HG02759 (cell line): Measurements from ENCODE around the gene SEC14L3.

ENCODE experiments used
- ATAC-seq: cut with Tn5 transposase; IDR thresholded peaks from one replicate; pipeline ENCODE4 v1.9.1; 2021; ENCODE audit warnings: mild to moderate bottlenecking, moderate library complexity; ENCODE audit not compliant: unreplicated experiment

Gene SEC14L3

GRCh38 chr22:30447656-30448055 is 24.2 kb downstream of the SEC14L3 start:
- ATAC-seq = no peak

DNA sequence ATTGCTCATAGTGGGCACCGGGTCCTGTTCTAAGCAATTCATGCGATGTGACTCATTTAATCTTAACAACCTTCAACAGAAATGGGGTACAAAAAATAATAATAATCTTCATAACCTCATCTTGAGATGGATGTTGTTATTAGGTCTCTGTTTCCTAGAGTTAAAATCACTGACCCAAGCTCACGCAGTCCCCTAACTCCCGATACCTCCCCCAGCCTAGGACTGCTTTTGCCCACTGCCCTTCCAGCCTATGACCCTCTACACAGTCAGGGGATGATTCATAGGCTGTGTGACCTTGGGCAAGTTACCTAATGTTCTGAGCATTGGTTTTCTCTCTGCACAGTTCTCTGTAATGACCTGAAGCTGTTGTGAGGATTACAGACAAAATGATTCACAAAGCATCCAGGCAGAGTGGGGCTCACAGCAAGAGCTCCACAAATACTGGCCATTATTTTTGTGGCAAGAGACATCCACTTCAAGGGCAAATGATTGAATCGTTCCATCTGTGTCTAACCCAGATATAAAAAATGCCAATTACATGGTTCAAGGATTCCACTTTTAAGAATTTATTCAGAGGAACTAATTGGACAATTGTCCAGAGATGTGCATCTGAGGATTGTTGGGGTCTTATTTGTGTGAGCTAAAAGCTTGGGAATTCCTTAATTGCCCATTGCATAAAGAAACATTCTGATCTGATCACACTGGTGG is 26.2 kb downstream of the SEC14L3 start:
- no peak for ATAC-seq

GRCh38 chr22:30444632-30445437 is 27.0 kb downstream of the SEC14L3 start:
- no peak for ATAC-seq

DNA sequence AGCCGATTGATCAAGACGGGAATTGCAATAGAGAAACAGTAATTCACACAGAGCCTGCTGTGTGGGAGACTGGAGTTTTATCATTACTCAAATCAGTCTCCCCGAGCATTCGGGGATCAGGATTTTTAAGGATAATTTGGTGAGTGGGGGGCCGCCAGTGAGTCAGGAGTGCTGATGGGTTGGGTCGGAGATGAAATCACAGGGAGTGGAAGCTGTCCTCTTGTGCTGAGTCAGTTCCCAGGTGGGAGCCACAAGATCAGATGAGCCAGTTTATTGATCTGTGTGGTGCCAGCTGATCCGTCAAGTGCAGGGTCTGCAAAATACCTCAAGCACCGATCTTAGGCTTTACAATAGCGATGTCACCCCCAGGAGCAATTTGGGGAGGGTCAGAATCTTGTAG is 30.7 kb downstream of the SEC14L3 start:
- ATAC-seq = no peak

DNA sequence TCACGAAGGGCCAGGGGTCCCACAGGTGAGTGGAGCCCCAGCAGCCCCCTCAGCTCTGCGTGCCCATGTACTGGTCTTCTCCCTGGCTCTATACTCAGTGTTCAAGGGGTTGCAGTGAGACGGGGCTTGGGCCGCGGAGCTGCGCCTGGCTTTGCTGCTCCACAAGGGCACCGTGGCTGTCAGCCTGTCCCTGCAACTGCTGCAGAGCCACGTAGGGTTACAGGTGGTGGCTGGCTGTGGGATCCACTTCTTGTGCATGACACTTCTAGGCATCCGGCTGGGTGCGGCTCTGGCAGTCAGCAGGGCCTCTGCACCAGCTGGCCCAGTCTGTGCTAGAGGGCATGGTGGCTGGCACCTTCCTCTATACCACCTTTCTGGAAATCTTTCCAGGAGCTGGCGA is 32.0 kb downstream of the SEC14L3 start:
- ATAC-seq = no peak

- no peak for ATAC-seq
Measured at GRCh38 chr22:30439226-30439625, 32.6 kb downstream of the SEC14L3 start.

GRCh38 chr22:30438559-30438958 is 33.3 kb downstream of the SEC14L3 start:
- ATAC-seq = no peak

DNA sequence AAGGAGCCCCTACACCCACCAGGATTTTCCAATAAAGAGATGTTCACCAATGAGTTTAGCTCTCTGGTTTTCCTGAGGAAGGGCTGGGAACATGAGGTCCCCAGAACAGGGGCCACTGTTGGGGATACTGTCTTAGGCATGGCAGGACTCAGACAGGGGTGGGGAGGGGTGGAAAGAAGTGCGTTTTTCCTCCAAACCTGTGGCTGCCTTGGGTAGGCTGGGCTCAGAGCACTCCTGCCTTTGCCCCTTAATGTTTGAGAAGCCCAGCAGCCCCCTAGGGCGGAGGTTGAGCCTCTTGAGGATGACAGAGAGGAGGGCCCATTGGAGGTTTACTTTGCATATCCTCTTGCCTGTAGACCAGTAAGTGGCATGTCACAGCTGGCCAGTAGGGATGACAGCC is 35.6 kb downstream of the SEC14L3 start:
- no peak for ATAC-seq

- ATAC-seq = no peak
Measured at GRCh38 chr22:30435674-30436126, 36.1 kb downstream of the SEC14L3 start.

DNA sequence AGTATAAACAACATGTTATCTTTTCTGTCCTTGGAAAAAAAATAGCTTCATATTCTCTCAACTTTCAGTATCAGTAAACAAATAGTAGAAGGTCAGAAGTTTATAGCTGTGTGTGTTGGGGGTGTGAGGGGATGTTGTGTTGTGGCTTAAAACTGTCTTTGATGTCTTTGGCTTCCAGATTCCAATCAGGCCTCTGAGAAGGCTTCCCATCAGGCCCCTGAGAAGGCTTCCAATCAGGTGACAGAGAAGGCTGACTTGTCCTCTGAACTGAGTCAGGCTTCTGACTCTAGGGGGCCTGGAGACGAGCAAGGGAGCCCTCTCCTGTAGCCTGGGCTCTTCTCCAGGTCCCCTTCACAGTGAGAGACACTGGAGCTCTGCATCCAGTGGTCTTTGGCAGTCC is 37.0 kb downstream of the SEC14L3 start:
- ATAC-seq = no peak

GRCh38 chr22:30433773-30434172 is 38.0 kb downstream of the SEC14L3 start:
- ATAC-seq = no peak

DNA sequence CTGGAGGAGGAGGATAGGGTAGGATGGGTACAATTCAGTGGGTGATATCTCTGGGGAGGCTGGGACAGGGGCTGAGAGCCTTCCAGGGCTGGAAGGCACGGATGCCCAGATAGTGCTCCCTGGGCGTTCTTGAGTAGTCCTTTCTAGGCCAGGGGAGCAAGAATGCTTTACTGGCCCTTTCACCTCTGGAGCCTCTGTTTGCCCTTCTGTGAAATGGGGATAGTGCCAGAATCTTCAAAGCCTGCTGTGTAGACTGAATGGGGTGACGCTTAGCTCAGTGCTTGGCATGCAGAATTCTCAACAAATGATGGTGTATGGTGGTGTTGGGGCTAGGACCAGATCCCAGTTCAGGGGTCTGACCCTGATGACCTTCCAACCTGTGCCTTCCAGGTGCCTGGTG is 38.6 kb downstream of the SEC14L3 start:
- no peak for ATAC-seq

DNA sequence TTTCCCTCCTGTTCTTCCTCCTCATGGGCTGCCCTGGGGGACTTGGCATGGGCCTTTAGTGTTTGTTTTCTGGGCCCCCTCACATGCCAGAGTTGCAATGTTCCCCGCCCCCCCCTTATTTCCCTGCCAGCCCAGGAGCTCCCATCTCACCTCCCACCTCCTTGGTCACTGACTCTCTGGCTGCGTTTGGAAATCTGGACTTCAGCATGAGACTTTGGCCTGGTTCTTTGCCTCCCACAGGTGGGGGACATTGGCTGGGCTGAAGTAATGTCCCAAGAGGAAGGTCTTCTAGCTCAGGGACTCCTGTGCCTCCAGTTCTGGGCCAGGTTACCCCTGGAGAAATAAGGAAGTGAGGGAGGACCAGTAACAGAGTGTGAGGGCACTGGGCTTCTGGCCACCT is 39.3 kb downstream of the SEC14L3 start:
- ATAC-seq = no peak

GRCh38 chr22:30432096-30432495 is 39.7 kb downstream of the SEC14L3 start:
- no peak for ATAC-seq

DNA sequence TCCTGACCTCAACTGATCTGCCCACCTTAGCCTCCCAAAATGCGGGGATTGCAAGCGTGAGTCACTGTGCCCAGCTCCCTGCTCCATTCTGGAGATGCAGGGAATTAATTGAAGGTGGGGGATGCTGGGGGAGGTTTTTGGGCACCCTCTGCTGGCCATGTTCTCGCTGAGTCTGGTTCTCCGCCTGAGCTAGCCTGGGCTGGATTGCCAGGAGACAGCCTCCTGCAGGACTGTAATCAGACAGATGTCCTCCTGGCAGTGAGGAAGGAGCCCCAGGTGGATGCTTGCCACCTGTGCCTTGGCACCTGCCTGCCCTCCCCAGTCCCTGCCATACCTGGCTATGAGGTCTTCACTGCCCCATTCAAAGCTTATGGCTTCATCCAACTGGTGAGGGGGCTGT is 40.9 kb downstream of the SEC14L3 start:
- ATAC-seq = no peak

DNA sequence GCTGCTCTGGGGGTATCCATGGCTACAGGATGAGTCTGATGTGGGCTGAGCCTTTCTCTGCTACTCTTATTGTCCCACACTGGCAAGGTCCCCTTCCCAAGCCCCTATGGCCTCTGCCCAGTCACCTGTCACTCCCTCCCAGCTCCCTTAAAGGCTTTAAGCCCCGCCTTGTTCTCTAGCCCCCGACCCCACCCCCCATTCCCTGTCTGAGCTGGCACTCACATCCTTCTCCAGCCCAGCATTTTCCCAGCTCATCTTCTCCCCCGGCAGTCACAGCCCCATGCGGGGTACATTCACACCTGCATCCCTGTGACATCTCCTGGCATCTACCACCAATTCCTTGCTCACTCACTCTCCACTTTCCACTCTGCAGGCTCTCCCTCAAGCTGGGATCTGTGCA is 41.9 kb downstream of the SEC14L3 start:
- ATAC-seq = no peak

- ATAC-seq = no peak
Measured at GRCh38 chr22:30427871-30428270, 43.9 kb downstream of the SEC14L3 start.

DNA sequence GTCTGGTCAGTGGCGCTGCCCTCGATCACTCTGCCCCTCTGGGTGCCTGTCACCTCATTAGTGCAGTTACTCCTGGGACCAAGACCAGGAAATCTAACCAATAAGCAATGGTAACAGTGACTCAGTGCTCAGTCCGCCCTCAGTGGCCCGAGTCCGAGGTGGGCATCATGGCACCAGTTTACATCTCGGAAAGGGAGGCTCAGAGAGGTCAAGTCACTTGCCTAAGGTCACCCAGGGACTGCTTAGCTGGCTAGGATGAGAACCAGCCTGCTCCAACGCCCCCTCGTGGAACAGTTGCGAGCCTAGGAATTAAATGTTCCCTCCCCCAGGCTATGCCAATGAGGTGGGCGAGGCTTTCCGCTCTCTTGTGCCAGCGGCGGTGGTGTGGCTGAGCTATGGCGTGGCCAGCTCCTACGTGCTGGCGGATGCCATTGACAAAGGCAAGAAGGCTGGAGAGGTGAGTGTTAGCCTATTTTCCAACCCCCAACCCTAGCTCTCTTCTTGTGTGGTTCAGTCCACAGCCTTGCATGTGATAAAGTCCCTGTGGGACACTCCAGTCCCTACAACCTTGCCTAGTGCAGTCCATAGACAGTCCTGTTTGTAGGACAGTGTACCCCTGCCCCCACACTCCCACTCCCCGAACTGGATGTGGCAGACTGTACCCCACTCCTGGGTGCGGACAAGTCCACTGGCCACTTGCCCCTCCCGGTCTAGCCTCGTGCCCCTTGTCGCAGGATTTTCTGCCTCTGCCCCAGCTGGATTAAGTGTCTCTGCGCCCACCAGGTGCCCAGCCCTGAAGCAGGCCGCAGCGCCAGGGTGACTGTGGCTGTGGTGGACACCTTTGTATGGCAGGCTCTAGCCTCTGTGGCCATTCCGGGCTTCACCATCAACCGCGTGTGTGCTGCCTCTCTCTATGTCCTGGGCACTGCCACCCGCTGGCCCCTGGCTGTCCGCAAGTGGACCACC is 45.1 kb downstream of the SEC14L3 start:
- no peak for ATAC-seq

- no peak for ATAC-seq
Measured at GRCh38 chr22:30425616-30426387, 46.0 kb downstream of the SEC14L3 start, which contains the start of gene MTFP1. Gene MTFP1 (plus strand): TSS chr22:30425768. CDS start chr22:30425880, 112 bp downstream.

DNA sequence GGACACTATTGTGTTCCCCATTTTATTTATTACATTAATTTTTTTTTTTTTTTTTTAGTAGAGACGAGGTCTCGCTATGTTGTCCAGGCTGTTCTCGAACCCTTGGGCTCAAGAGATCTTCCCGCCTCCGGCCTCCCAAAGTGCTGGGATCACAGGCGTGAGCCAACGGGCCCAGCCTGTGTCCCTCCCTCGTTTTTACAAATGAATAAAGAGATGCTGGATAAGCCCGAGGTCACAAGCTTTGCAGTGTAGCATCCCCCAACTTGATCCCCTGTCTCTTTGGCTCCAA is 46.5 kb downstream of the SEC14L3 start:
- no peak for ATAC-seq
